Panc1 (cell line): ENCODE results near the gene ABHD17A. TPM values are rescaled to one million over a fixed set of nuclear protein-coding genes. Genes with fewer than 3 reads are reported as not detected.
"Not testable (repeated sequence)": the region's sequence is repeated elsewhere in the genome, so short reads cannot be mapped to it uniquely, and the experiment has no call there.

ENCODE experiments used
- ATAC-seq: fragments of 200-7000 bp; cut with Tn5 transposase; 2 replicates; pipeline ENCODE4 v1.9.1; 2020; ENCODE audit warnings: mild to moderate bottlenecking, moderate library complexity
- BruUV-seq: library from RNA; stranded (reverse); fragments of 400-500 nt; replicated peaks from 2 replicates; lab custom pipeline; 2021; lab: Mats Ljungman, UMichigan
- CTCF ChIA-PET: fragments of 300-600 bp; sonication (Branson Sonifier 250); formaldehyde crosslinking; loops from one replicate; lab custom pipeline; 2022; ENCODE audit warnings: antibody characterized with exemption; lab: Charles Lee
- POLR2A ChIA-PET: fragments of 300-600 bp; sonication (Branson Sonifier 250); formaldehyde crosslinking; loops from one replicate; lab custom pipeline; 2022; ENCODE audit warnings: antibody characterized with exemption; lab: Charles Lee
- DNase-seq: peaks from one replicate; pipeline ENCODE4 v3.0.0-alpha.2; 2010; ENCODE audit warnings: low read depth, low spot score
- H3K27ac ChIP-seq: 2 replicates; pipeline ENCODE4 v1.5.1; 2011; ENCODE audit warnings: mild to moderate bottlenecking, low read length, inconsistent platforms
- H3K27me3 ChIP-seq: fragments of 200-500 bp; sonication (Bioruptor generic); 2 replicates; pipeline ENCODE4 v1.6.0; 2014; ENCODE audit warnings: low read length, inconsistent platforms; ENCODE audit not compliant: control insufficient read depth, insufficient read depth
- H3K36me3 ChIP-seq: fragments of 200-500 bp; sonication (Bioruptor generic); 2 replicates; pipeline ENCODE4 v1.5.1; 2014; ENCODE audit warnings: inconsistent platforms, mild to moderate bottlenecking, low read length, moderate library complexity; ENCODE audit not compliant: control insufficient read depth, insufficient read depth
- H3K4me1 ChIP-seq: 2 replicates; pipeline ENCODE4 v1.5.1; 2011; ENCODE audit warnings: inconsistent platforms, mild to moderate bottlenecking, low read length, moderate library complexity; ENCODE audit not compliant: control insufficient read depth, insufficient read depth
- H3K4me3 ChIP-seq, 2 experiments: 2 replicates each; pipeline ENCODE4 v1.5.1; 2011 to 2012; ENCODE audit warnings: low read depth in 2 of 2, low read length in 2 of 2, mild to moderate bottlenecking in 2 of 2, inconsistent platforms in 1 of 2, moderate library complexity in 1 of 2
- H3K9me3 ChIP-seq: fragments of 200-500 bp; sonication (Bioruptor generic); 2 replicates; pipeline ENCODE4 v1.5.1; 2014; ENCODE audit warnings: low read depth, mild to moderate bottlenecking, inconsistent platforms, low read length, moderate library complexity; ENCODE audit not compliant: control insufficient read depth, insufficient read depth
- CTCF ChIP-seq: fragments of 450-650 bp; IDR thresholded peaks from 2 replicates; pipeline ENCODE4 v1.5.1; 2017; ENCODE audit warnings: mild to moderate bottlenecking
- POLR2AphosphoS5 ChIP-seq: IDR thresholded peaks from 2 replicates; pipeline ENCODE4 v1.6.1; 2012; ENCODE audit warnings: mild to moderate bottlenecking, low read depth, low read length, moderate library complexity
- REST ChIP-seq, 2 experiments: IDR thresholded peaks; 2 replicates each; pipeline ENCODE4 v1.6.1; 2011 to 2012; ENCODE audit warnings: low read depth in 2 of 2, control low read depth in 1 of 2, low read length in 1 of 2, mild to moderate bottlenecking in 1 of 2, moderate library complexity in 1 of 2; ENCODE audit not compliant: insufficient read depth in 1 of 2
- SIN3A ChIP-seq: IDR thresholded peaks from 2 replicates; pipeline ENCODE4 v1.6.1; 2012; ENCODE audit warnings: low read depth, mild to moderate bottlenecking, low read length, moderate library complexity, borderline replicate concordance; ENCODE audit not compliant: insufficient read depth
- TCF7L2 ChIP-seq: IDR thresholded peaks from 2 replicates; pipeline ENCODE4 v1.6.1; 2011; ENCODE audit warnings: mild to moderate bottlenecking, low read depth, low read length, inconsistent platforms
- in situ Hi-C: cut with HindIII; loops from 2 replicates; pipeline ENCODE4 v1.10.0; 2016; ENCODE audit warnings: low sequenced_read_pairs, low pct_unique_long_range_greater_than_20kb
- intact Hi-C: fragments of 100-400 bp; cut with micrococcal nuclease; formaldehyde crosslinking; loops from one replicate; pipeline ENCODE4 v1.10.0; 2022; ENCODE audit not compliant: unreplicated experiment
- total RNA-seq: library from RNA; stranded (reverse); gene quantifications from one replicate; pipeline ENCODE4 v1.2.1, GENCODE V29; 2021; ENCODE audit not compliant: unreplicated experiment

The ABHD17A gene
- total RNA-seq, 1 experiment from 2014 or later = 57.1 TPM

GRCh38 chr19:1880611-1881392, 4.5 kb downstream of the ABHD17A start:
- ChIA-PET POLR2A (no interaction called here), CTCF (no interaction called here)
- H3K36me3 ChIP-seq = peaks cover 4% of the 10 kb centered on the region; the same call in 1 of the 2 replicates
- H3K27me3 ChIP-seq = no peaks in the 10 kb centered on the region
- no peaks in the 10 kb centered on the region for H3K9me3 ChIP-seq
- H3K27ac ChIP-seq = no peak overlapping the region
- peaks cover 26% of the 10 kb centered on the region for H3K4me1 ChIP-seq
- in situ Hi-C loops = no loop called here
- no peak for DNase-seq
- BruUV-seq = no TSS peak
- intact Hi-C loops = no loop called here
- TF ChIP-seq CTCF = no peak
- TF ChIP-seq TCF7L2 = no peak
- TF ChIP-seq REST (IDR thresholded peaks at IDR 0.05; ENCODE audit: insufficient read depth in 1 of 2, low read depth in 2 of 2, low read length in 1 of 2) = no peak
- no peak for TF ChIP-seq POLR2AphosphoS5
- TF ChIP-seq SIN3A = no peak
- H3K4me3 ChIP-seq = no peak overlapping the region
- ATAC-seq = no peak

GRCh38 chr19:1879982-1880381, 5.3 kb downstream of the ABHD17A start:
- in situ Hi-C loops, H3K27me3 ChIP-seq, DNase-seq, H3K4me3 ChIP-seq, ATAC-seq, H3K27ac ChIP-seq, H3K9me3 ChIP-seq, BruUV-seq, CTCF ChIA-PET, H3K36me3 ChIP-seq, intact Hi-C loops, POLR2A ChIA-PET: not testable (repeated sequence)
- peaks cover 26% of the 10 kb centered on the region for H3K4me1 ChIP-seq

GRCh38 chr19:1878583-1878982, 6.7 kb downstream of the ABHD17A start:
- H3K9me3 ChIP-seq, BruUV-seq, ATAC-seq, H3K27me3 ChIP-seq, H3K27ac ChIP-seq, CTCF ChIA-PET, DNase-seq, intact Hi-C loops, POLR2A ChIA-PET, in situ Hi-C loops, H3K36me3 ChIP-seq, H3K4me3 ChIP-seq: not testable (repeated sequence)
- H3K4me1 ChIP-seq = peaks cover 23% of the 10 kb centered on the region

GRCh38 chr19:1877280-1877660, 8.0 kb downstream of the ABHD17A start:
- intact Hi-C loops, POLR2A ChIA-PET, BruUV-seq, H3K27ac ChIP-seq, H3K9me3 ChIP-seq, in situ Hi-C loops, DNase-seq, H3K4me3 ChIP-seq, H3K27me3 ChIP-seq, ATAC-seq, H3K36me3 ChIP-seq: not testable (repeated sequence)
- CTCF ChIA-PET = interaction anchor here (0.6 kb wide), 1 partner anchor 102 kb away, joined by 4 read pairs; no protein-coding TSS in a partner anchor
- peaks cover 16% of the 10 kb centered on the region for H3K4me1 ChIP-seq

GRCh38 chr19:1876496-1877279, 8.6 kb downstream of the ABHD17A start:
- intact Hi-C loops, BruUV-seq, ATAC-seq: not testable (repeated sequence)

More at GRCh38 chr19:1876496-1877279, 8.6 kb downstream of the ABHD17A start:
- H3K27me3 ChIP-seq, POLR2A ChIA-PET, in situ Hi-C loops, H3K36me3 ChIP-seq, H3K9me3 ChIP-seq, DNase-seq: not testable (repeated sequence)
- peak overlapping the region; percentile 67 to 80 for H3K4me3 ChIP-seq
- peak overlapping the region; percentile 77 for H3K27ac ChIP-seq
- peaks cover 14% of the 10 kb centered on the region; the same call in 1 of the 2 replicates for H3K4me1 ChIP-seq
- CTCF ChIA-PET = interaction anchor here (0.6 to 1.2 kb wide), 3 partner anchors 8 to 102 kb away, joined by 3 to 4 read pairs (median 4); partner anchors contain the start of gene ABHD17A
